C4-2B (cell line): ENCODE measurements around the gene TMEM80.

ENCODE experiments used
- H3K27ac ChIP-seq: fragments of 450-650 bp; 2 replicates; pipeline ENCODE4 v1.5.1; 2017
- ZFX ChIP-seq: fragments of 450-650 bp; IDR thresholded peaks from 2 replicates; pipeline ENCODE4 v1.6.1; 2017
- TF ChIP-seq, protein P1 (sequence below): fragments of 450-650 bp; conservative IDR thresholded peaks from 2 replicates; pipeline ENCODE4 v1.5.1; 2017; ENCODE audit warnings: mild to moderate bottlenecking

The TMEM80 gene

DNA sequence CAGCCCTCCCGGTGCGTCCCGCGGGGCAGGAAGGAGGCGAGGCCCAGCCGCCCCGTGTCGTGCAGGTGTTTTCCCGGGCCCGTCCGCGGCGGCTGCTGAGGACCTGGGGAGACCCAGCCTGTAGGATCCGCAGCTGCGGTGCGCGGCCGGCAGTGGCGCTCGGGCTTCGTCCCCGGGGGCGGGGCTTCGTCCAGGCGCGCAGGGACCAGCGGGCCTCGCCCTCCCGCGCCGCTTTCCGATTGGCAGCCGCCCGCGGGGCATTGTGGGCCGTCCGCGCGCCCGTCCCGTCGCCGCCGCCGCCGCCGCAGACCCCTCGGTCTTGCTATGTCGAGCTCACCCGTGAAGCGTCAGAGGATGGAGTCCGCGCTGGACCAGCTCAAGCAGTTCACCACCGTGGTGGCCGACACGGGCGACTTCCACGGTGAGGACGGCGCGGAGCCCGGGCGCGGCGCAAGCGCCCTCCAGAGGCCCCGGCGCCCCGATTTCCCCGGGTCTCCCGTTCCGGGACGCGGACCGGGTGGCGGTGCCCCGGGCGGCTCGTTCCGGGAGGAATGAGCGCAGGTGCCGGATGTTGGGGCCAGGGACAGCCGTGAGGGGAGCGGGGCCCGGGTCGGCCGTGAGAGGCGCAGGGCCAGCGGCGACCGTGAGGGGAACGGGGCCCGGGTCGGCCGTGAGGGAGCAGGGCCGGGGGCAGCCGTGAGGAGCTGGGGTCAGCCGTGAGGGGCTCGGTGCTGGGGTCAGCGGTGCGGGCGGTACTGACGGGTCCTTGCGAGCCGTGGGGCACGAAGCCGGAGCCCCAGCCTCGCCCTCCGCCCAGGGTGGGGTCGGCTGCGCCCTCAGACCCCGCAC lies 51.8 kb downstream of the TMEM80 start, which contains the start of gene TALDO1:
Gene TALDO1, plus strand, starts transcription at position 307 of the 849 bp plus-strand sequence. Its CDS starts 18 bp downstream, at position 325.
- peak within 1 kb of the TSS; percentile 97 for H3K27ac ChIP-seq
- TF ChIP-seq, protein P1, sequence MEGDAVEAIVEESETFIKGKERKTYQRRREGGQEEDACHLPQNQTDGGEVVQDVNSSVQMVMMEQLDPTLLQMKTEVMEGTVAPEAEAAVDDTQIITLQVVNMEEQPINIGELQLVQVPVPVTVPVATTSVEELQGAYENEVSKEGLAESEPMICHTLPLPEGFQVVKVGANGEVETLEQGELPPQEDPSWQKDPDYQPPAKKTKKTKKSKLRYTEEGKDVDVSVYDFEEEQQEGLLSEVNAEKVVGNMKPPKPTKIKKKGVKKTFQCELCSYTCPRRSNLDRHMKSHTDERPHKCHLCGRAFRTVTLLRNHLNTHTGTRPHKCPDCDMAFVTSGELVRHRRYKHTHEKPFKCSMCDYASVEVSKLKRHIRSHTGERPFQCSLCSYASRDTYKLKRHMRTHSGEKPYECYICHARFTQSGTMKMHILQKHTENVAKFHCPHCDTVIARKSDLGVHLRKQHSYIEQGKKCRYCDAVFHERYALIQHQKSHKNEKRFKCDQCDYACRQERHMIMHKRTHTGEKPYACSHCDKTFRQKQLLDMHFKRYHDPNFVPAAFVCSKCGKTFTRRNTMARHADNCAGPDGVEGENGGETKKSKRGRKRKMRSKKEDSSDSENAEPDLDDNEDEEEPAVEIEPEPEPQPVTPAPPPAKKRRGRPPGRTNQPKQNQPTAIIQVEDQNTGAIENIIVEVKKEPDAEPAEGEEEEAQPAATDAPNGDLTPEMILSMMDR, result no peak; the same call in 1 of the 2 replicates
- peak; percentile 54; the same call in 1 of the 2 replicates for TF ChIP-seq ZFX

- TF ChIP-seq, protein P1, result no peak
- TF ChIP-seq ZFX, result no peak
Measured at GRCh38 chr11:748007-748359, 52.4 kb downstream of the TMEM80 start.

GRCh38 chr11:749731-750130 lies 54.1 kb downstream of the TMEM80 start:
- no peak for TF ChIP-seq ZFX
- TF ChIP-seq, protein P1, result no peak
- H3K27ac ChIP-seq, result no peak overlapping the region

More at GRCh38 chr11:748007-748359, 52.4 kb downstream of the TMEM80 start:
- H3K27ac ChIP-seq, result peak overlapping the region; percentile 97
